ENCODE measurements around the gene DBH. TPM values are rescaled to one million over a fixed set of nuclear protein-coding genes. Genes with fewer than 3 reads are reported as not detected.

Gene DBH
- total RNA-seq, 4 donors from 2014 or later, result 0.19 TPM; not detected in 3

DNA sequence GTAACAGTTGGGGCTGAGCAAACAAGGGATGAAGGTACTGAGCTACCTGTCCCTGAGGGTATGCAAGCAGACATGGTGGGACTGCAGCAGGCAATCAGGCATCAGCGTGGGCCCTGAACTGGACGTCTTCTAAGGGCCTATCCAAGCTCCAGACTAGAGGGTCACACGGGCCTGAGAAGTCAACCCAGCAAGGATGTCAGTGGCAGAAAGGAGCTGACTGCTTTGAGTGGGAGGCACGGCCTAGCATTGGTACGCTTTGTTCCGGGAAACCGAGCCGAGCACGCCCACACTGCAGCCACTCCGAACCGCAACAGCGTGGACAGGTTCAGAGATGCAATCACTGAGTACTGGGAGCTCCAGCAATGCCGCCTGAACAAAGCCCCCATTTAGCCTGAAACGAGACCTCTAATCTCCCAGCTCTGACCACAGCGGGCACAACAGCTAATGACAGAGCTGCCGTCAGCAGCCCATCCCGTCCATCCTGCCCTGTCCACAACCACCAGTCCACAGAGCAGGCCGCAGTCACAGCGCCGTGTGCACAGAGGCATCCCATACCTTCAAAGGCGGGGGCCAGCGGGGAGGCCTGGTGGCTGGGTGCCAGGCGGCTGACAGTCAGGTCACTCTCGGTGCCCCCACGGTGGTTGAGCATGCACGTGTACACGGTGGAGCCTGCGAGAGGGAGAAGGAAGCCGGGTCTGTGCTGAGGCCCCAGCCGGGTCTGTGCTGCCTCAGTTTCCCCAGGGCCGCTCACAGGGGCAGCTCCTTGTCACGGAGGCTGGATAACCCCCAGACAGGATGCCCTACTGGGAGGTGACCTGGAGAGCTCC lies 57.8 kb downstream of the DBH start:
- no peak for DNase-seq (ENCODE audit: low spot score)
- ATAC-seq (ENCODE audit: low FRiP score), result no peak
- no peak for TF ChIP-seq CTCF (IDR thresholded peaks at IDR 0.05)

DNA sequence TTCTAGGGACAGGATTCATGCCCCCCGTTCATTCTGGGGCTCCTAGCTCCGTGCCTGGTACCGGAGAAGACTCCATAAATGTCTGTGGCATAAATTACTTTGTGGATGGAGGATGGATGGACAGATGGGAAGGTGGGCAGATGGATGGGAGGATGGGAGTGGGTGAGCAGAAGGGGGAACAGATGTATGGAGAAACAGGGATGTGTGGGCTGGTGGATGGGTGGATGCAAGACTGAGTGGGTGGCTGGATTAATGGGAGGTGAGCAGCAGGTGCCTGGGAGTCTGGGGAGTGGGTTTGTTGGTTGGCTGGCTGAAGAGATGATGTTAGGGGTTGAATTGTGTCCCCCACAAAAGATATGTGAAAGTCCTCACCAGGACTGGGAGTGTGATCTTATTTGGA lies 58.5 kb downstream of the DBH start:
- DNase-seq (ENCODE audit: low spot score) (no peak), ATAC-seq (ENCODE audit: low FRiP score) (no peak)
- no peak for TF ChIP-seq CTCF (IDR thresholded peaks at IDR 0.05)

DNA sequence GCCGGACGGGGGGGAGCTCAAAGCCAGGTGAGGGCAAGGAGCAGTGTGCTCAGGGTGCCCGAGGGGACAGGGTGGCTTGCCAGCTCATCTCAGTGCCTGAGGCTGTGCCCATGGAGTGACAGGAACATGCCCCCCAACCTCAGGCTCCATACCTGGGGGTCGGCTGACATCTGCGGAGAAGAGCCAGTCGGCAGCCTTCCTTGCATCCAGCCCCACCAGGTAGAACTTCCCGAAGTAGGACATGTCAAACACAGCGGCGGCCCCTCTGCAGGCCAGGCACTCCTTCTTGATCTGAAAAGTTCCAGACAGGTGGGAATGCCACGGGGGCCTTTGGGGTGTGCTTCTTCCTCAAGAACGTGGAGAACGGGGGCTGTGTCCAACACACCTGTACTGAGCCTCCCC lies 59.9 kb downstream of the DBH start:
- ATAC-seq (ENCODE audit: low FRiP score) (no peak), DNase-seq (ENCODE audit: low spot score) (no peak)
- TF ChIP-seq CTCF (IDR thresholded peaks at IDR 0.05), result no peak

GRCh38 chr9:133699546-133699945 lies 63.4 kb downstream of the DBH start:
- ATAC-seq (ENCODE audit: low FRiP score) (no peak), DNase-seq (ENCODE audit: low spot score) (no peak)
- no peak for TF ChIP-seq CTCF (IDR thresholded peaks at IDR 0.05)

GRCh38 chr9:133700819-133701320 lies 64.7 kb downstream of the DBH start:
- ATAC-seq (ENCODE audit: low FRiP score), result no peak
- no peak for DNase-seq (ENCODE audit: low spot score)
- TF ChIP-seq CTCF (IDR thresholded peaks at IDR 0.05), result no peak

- DNase-seq (ENCODE audit: low spot score) (no peak), ATAC-seq (ENCODE audit: low FRiP score) (no peak)
- TF ChIP-seq CTCF (IDR thresholded peaks at IDR 0.05), result no peak
Measured at GRCh38 chr9:133701321-133701980, 65.3 kb downstream of the DBH start.

Data from omental fat pad (tissue), 4 donors.